ENCODE data around the gene SNX27.

- TF ChIP-seq CTCF (IDR thresholded peaks at IDR 0.05) = no peak
- no peak for TF ChIP-seq POLR2A (IDR thresholded peaks at IDR 0.05)
These were observed 43.2 kb upstream of the SNX27 start for GRCh38 chr1:151568626-151569088.
